Brain microvascular endothelial cell (primary cell): Measurements from ENCODE around the gene SGSM2.

Source experiments
- DNase-seq: peaks from one replicate; pipeline ENCODE4 v3.0.0-alpha.2; 2020
- H3K27ac ChIP-seq: fragments of 250-450 bp; sonication (Bioruptor Pico); 2 replicates; pipeline ENCODE4 v1.5.1; 2020; ENCODE audit warnings: mild to moderate bottlenecking, moderate library complexity
- H3K27me3 ChIP-seq: fragments of 250-450 bp; sonication (Bioruptor Pico); replicated peaks from 2 replicates; pipeline ENCODE4 v1.5.1; 2020; ENCODE audit warnings: mild to moderate bottlenecking
- H3K36me3 ChIP-seq: fragments of 250-450 bp; sonication (Bioruptor Pico); replicated peaks from 2 replicates; pipeline ENCODE4 v1.5.1; 2020; ENCODE audit warnings: mild to moderate bottlenecking
- H3K4me3 ChIP-seq: 2 replicates; pipeline ENCODE4 v1.5.1; 2011; ENCODE audit warnings: low read depth, mild to moderate bottlenecking, control low read depth, low read length, moderate library complexity
- in situ Hi-C: cut with HindIII; loops from 2 replicates; pipeline ENCODE4 v1.10.0; 2017; ENCODE audit warnings: low sequenced_read_pairs, low pct_ligation_motif_present
- TF ChIP-seq, protein P1 (sequence below): IDR thresholded peaks from 2 replicates; pipeline ENCODE4 v1.5.1; 2011; ENCODE audit warnings: low read depth, mild to moderate bottlenecking, moderate library complexity, low read length, control low read depth, inconsistent platforms; ENCODE audit errors: missing control alignments

SGSM2 gene

DNA sequence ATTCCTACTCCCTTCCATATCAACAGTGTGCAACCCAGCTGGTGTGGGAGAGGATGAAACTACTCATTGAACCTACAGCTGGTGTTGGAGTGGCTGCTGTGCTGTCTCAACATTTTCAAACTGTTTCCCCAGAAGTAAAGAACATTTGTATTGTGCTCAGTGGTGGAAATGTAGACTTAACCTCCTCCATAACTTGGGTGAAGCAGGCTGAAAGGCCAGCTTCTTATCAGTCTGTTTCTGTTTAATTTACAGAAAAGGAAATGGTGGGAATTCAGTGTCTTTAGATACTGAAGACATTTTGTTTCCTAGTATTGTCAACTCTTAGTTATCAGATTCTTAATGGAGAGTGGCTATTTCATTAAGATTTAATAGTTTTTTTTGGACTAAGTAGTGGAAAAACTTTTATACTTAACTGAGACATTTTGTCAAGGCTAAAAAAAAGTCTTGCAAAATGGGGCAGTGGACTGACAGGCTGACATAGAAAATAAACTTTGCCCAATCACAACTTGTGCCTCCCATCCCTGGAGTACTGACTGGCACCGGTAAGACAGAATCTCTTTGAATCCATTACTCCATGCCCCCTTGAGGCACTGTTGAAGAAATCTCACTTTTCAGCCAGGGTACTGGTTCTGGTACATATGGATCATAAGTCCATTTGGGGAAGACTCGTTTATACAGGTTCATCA lies 13.5 kb upstream of the SGSM2 start:
- peaks cover 46% of the 10 kb centered on the region for H3K36me3 ChIP-seq
- TF ChIP-seq, protein P1, sequence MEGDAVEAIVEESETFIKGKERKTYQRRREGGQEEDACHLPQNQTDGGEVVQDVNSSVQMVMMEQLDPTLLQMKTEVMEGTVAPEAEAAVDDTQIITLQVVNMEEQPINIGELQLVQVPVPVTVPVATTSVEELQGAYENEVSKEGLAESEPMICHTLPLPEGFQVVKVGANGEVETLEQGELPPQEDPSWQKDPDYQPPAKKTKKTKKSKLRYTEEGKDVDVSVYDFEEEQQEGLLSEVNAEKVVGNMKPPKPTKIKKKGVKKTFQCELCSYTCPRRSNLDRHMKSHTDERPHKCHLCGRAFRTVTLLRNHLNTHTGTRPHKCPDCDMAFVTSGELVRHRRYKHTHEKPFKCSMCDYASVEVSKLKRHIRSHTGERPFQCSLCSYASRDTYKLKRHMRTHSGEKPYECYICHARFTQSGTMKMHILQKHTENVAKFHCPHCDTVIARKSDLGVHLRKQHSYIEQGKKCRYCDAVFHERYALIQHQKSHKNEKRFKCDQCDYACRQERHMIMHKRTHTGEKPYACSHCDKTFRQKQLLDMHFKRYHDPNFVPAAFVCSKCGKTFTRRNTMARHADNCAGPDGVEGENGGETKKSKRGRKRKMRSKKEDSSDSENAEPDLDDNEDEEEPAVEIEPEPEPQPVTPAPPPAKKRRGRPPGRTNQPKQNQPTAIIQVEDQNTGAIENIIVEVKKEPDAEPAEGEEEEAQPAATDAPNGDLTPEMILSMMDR: no peak

DNA sequence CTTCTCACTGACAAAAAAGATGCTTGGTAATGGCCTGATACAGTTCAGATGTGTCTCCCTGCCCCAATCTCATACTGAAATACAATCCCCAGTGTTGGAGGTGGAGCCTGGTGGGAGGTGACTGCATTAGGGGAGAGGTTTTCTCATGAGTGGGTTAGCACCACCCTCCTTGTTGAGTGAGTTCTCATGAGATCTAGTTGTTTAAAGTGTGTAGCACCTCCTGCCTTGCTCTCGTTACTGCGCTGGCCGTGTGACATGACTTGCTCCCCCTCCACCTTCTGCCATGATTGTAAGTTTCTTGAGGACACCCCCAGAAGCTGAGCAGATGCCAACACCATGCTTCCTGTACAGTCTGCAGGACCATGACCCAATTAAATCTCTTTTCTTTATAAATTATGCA lies 6.0 kb upstream of the SGSM2 start:
- no peak overlapping the region for H3K4me3 ChIP-seq
- DNase-seq: no peak
- no peak overlapping the region for H3K27ac ChIP-seq
- TF ChIP-seq, protein P1: peak; percentile 7
- in situ Hi-C loops: no loop called here
- H3K36me3 ChIP-seq: peaks cover 67% of the 10 kb centered on the region
- H3K27me3 ChIP-seq: no peaks in the 10 kb centered on the region

More for the DNA sequence above, 13.5 kb upstream of the SGSM2 start:
- H3K27me3 ChIP-seq: no peaks in the 10 kb centered on the region
- in situ Hi-C loops: no loop called here
- H3K27ac ChIP-seq: no peak overlapping the region
- DNase-seq: no peak
- H3K4me3 ChIP-seq: no peak overlapping the region

DNA sequence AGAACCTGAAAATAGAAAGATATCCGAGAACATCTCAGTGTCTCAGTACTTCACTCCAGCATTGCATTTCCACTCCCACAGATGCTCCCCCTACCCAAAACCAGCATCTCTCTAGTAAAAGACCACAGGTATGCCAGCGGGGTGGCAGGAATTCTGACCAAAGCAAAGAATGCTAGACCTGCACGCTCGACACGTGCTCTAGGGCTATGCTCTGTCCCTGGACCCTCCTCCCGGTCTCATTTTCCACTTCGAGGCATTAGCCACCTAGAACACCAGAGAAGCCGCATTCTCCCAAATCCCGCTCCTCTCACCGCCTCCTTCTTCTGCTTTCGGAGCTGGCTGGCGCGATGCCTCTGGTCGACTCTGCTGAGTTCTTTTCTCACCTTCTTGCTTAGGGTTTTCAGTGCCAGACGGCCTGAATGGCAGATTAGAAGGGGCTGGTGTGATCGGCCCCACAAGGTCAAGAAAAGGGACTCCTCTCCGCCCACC lies 1.5 kb upstream of the SGSM2 start:
- Histone ChIP-seq H3K27me3 (no peaks in the 10 kb centered on the region), H3K36me3 (peaks cover 41% of the 10 kb centered on the region), H3K4me3 (peak overlapping the region; percentile 94), H3K27ac (peak overlapping the region; percentile 61)
- in situ Hi-C loops: no loop called here
- TF ChIP-seq, protein P1: no peak
- DNase-seq: no peak

DNA sequence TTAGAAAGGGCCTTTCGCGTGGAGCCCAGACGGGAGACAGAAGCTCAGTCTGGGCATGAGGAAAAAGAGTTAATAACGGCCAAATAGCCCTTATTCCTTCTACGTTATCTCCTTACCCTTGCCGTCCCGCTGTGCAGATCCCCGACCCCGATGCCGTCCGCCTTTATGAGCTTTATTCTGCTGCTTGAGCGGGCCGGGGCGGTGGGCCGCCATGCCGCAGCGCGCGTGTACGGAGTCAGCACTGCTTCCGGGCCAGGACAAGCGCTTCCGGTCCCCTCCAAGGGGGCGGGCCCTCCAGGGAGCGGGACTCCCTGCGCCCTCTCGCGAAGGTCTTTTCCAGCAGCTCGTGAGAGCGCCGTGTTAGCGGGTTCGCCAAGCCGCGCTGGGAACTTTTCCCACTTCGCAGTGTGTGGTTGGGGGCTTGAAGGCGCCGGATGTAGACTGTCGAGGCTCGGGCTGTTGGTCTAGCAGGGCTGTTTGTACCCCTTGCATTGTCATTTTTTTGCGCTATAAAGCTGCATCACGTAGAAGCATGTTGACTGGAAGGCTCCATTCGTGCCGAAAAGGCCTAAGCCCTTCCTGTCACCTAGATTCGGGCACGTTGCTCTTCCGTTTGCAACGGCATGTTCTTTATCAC lies 968 bp upstream of the SGSM2 start, which contains the start of gene TSR1:
TSR1 (minus strand) TSS at position 243 of the 637 bp plus-strand sequence; CDS start at position 213, 30 bp downstream.
- in situ Hi-C loops: no loop called here
- TF ChIP-seq, protein P1: peak; percentile 49
- peaks cover 35% of the 10 kb centered on the region for H3K36me3 ChIP-seq
- H3K27ac ChIP-seq: peak within 1 kb of the TSS; percentile 61
- peak within 1 kb of the TSS; percentile 94 for H3K4me3 ChIP-seq
- H3K27me3 ChIP-seq: no peaks in the 10 kb centered on the region
- peak; percentile 87 for DNase-seq

DNA sequence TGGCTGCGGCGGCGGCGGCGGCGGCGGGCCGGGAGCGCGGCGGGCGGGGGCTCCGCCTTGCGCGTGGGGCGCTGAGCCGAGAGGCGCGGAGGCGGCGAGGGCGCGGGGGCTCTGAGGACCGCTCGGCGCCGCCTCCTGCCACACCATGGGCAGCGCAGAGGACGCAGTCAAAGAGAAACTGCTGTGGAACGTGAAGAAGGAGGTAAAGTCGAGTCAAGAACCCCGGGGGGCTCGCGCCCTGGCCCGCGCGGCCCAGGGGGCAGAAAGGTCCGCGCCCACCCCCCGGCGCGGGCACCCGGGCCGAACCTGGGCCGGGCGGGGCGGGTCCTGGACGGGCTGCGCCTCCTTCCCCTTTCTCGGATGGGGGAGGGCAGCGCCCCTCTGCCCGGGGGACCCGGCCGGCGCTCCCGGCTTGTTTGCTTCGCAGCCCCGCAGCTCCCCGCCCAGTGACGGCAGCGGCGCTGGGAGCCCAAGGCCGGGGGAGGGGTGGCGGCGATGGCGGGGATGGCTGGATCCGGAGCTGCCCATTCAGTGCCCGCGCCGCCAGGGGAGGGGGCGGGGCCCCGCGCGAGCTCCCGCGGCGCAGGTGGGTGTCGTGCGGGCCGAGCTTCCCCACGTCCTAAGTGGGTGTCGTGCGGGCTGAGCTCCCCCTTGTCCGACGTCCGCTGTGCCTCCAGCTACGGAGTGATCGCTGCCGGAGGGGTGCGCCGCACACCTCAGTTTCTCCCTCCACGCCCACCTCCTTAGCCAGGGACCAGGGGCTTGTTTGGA lies 428 bp downstream of the SGSM2 start:
- H3K36me3 ChIP-seq: peaks cover 24% of the 10 kb centered on the region
- DNase-seq: no peak
- in situ Hi-C loops: no loop called here
- no peaks in the 10 kb centered on the region for H3K27me3 ChIP-seq
- peak overlapping the region; percentile 51 for H3K27ac ChIP-seq
- TF ChIP-seq, protein P1: no peak
- H3K4me3 ChIP-seq: peak overlapping the region; percentile 94
